T-cell (primary cell): ENCODE measurements around the gene C1orf210. TPM values are rescaled to one million over a fixed set of nuclear protein-coding genes. Genes with fewer than 3 reads are reported as not detected.

Experiments used
- ATAC-seq, 4 experiments: fragments of 200-7000 bp in 3 of 4; fragments of 150-1000 bp in 1 of 4; cut with Tn5 transposase; replicated peaks in 1 of 4; 1 replicate in 3 of 4; 2 replicates in 1 of 4; pipeline ENCODE4 v1.10.0; 2021; ENCODE audit warnings: moderate library complexity in 3 of 4, mild to moderate bottlenecking in 2 of 4, moderate number of reproducible peaks in 1 of 4
- CTCF ChIA-PET, 2 donors: fragments of 300-600 bp; sonication (Branson Sonifier 250); formaldehyde crosslinking; loops; one replicate each; lab custom pipeline; 2022; ENCODE audit warnings: antibody characterized with exemption in 2 of 2; lab: Charles Lee
- POLR2A ChIA-PET, 2 donors: fragments of 300-600 bp; sonication (Branson Sonifier 250); formaldehyde crosslinking; loops; one replicate each; lab custom pipeline; 2022; ENCODE audit warnings: antibody characterized with exemption in 2 of 2; lab: Charles Lee
- DNase-seq, 35 experiments: peaks; one replicate each; pipeline versions ENCODE4 v3.0.0 to v3.0.0-alpha.2; 2013 to 2023
- H3K27ac ChIP-seq: one replicate; pipeline ENCODE4 v1.5.1; 2013; ENCODE audit warnings: low read length
- H3K27me3 ChIP-seq, 2 experiments: replicated peaks in 1 of 2; 1 replicate in 1 of 2; 2 replicates in 1 of 2; pipeline versions ENCODE4 v1.6.1 to v1.7.0; 2013; ENCODE audit warnings: low read length in 1 of 2, mixed read lengths in 1 of 2; ENCODE audit not compliant: control insufficient read depth in 2 of 2, insufficient read depth in 2 of 2; ENCODE audit errors: extremely low read depth in 1 of 2
- H3K36me3 ChIP-seq, 2 donors: 1 replicate in 1 of 2; 2 replicates in 1 of 2; pipeline versions ENCODE4 v1.6.1 to v1.7.0; 2013; ENCODE audit warnings: low read length in 1 of 2; ENCODE audit not compliant: control insufficient read depth in 2 of 2, insufficient read depth in 1 of 2; ENCODE audit errors: extremely low read depth in 1 of 2
- H3K4me1 ChIP-seq, 2 experiments: 1 replicate in 1 of 2; 2 replicates in 1 of 2; pipeline versions ENCODE4 v1.6.1 to v1.7.0; 2013; ENCODE audit warnings: low read length in 2 of 2, mixed read lengths in 1 of 2; ENCODE audit not compliant: insufficient read depth in 2 of 2, control insufficient read depth in 1 of 2; ENCODE audit errors: extremely low read depth in 1 of 2
- H3K4me3 ChIP-seq, 2 donors: 1 replicate in 1 of 2; 2 replicates in 1 of 2; pipeline versions ENCODE4 v1.5.1 to v1.7.0; 2013; ENCODE audit warnings: mild to moderate bottlenecking in 2 of 2, low read length in 1 of 2, moderate library complexity in 1 of 2; ENCODE audit not compliant: control insufficient read depth in 1 of 2; ENCODE audit errors: extremely low read depth in 1 of 2
- H3K9me3 ChIP-seq: 2 replicates; pipeline ENCODE4 v1.7.0; 2013
- H3K27ac Mint-ChIP-seq, 2 donors: one replicate each; pipeline ENCODE4 v1.8.0; 2020 to 2021; ENCODE audit warnings: mild to moderate bottlenecking in 2 of 2, mixed read lengths in 2 of 2
- H3K27me3 Mint-ChIP-seq, 2 donors: one replicate each; pipeline ENCODE4 v1.8.0; 2021 to 2022; ENCODE audit warnings: mixed read lengths in 2 of 2
- H3K36me3 Mint-ChIP-seq: one replicate; pipeline ENCODE4 v1.8.0; 2021; ENCODE audit warnings: mixed read lengths
- H3K4me1 Mint-ChIP-seq, 3 donors: one replicate each; pipeline ENCODE4 v1.8.0; 2020 to 2022; ENCODE audit warnings: mixed read lengths in 3 of 3, mild to moderate bottlenecking in 1 of 3
- H3K4me3 Mint-ChIP-seq, 3 donors: one replicate each; pipeline ENCODE4 v1.8.0; 2020 to 2022; ENCODE audit warnings: mild to moderate bottlenecking in 3 of 3, mixed read lengths in 3 of 3, moderate library complexity in 3 of 3
- H3K9me3 Mint-ChIP-seq, 3 donors: one replicate each; pipeline ENCODE4 v1.8.0; 2020 to 2022; ENCODE audit warnings: mixed read lengths in 3 of 3
- WGBS: methylation state at CpG from one replicate; pipeline ENCODE4 v1.1.5; 2013; ENCODE audit warnings: missing lambda C conversion rate; ENCODE audit not compliant: insufficient coverage; 5-methylcytosine and 5-hydroxymethylcytosine counted together
- total RNA-seq, 35 experiments: library from RNA in 6 of 35; stranded (reverse) in 6 of 35; fragments of 120-200 nt in 1 of 35; gene quantifications; one replicate each; pipeline versions ENCODE4 v1.2.1 to v1.2.4 and lab custom pipeline; 2013 to 2026

C1orf210 gene
- under 1 TPM in 2 of 5 donors, not detected in 3; 0.16 to 0.32 TPM for total RNA-seq
- total RNA-seq (2013): not detected
- 0 to 0.13 (median 0) reads per million in 29 experiments for total RNA-seq (lab: John Stamatoyannopoulos, UW)

GRCh38 chr1:43285269-43285990, at the start of gene C1orf210:
Gene C1orf210, minus strand, starts transcription at chr1:43285581. Its CDS starts 2,311 bp downstream, at chr1:43283270.
- H3K4me1 Mint-ChIP-seq: no peaks in the 10 kb centered on the region
- ATAC-seq (no peak), DNase-seq (no peak)
- no peaks in the 10 kb centered on the region for H3K36me3 Mint-ChIP-seq
- H3K27me3 ChIP-seq: peaks cover 0 to 33% of the 10 kb centered on the region in 2 experiments
- no peaks in the 10 kb centered on the region for H3K4me1 ChIP-seq
- no peak within 1 kb of the TSS for H3K4me3 Mint-ChIP-seq
- H3K9me3 Mint-ChIP-seq: no peaks in the 10 kb centered on the region
- POLR2A ChIA-PET: no interaction called here
- no peaks in the 10 kb centered on the region for H3K9me3 ChIP-seq
- H3K27me3 Mint-ChIP-seq: peaks cover 5 to 11% of the 10 kb centered on the region in 2 donors
- CTCF ChIA-PET: no interaction called here
- H3K36me3 ChIP-seq: no peaks in the 10 kb centered on the region
- no peak within 1 kb of the TSS for H3K27ac ChIP-seq
- 54% methylated on average over 6 of the region's 19 CpGs for WGBS
- H3K4me3 ChIP-seq: no peak within 1 kb of the TSS
- H3K27ac Mint-ChIP-seq: no peak within 1 kb of the TSS

- Histone ChIP-seq H3K4me3 (no peak overlapping the region), H3K27me3 (peaks cover 0 to 10% of the 10 kb centered on the region in 2 experiments), H3K36me3 (no peaks in the 10 kb centered on the region), H3K27ac (no peak overlapping the region), H3K4me1 (peaks cover 0 to 7% of the 10 kb centered on the region in 2 experiments), H3K9me3 (no peaks in the 10 kb centered on the region)
- POLR2A ChIA-PET: no interaction called here
- H3K27me3 Mint-ChIP-seq: no peaks in the 10 kb centered on the region
- H3K36me3 Mint-ChIP-seq: no peaks in the 10 kb centered on the region
- DNase-seq: no peak
- H3K9me3 Mint-ChIP-seq: no peaks in the 10 kb centered on the region
- 73% methylated on average over 7 of the region's 7 CpGs for WGBS
- no peak overlapping the region for H3K27ac Mint-ChIP-seq
- H3K4me3 Mint-ChIP-seq: no peak overlapping the region
- H3K4me1 Mint-ChIP-seq: peaks cover 6 to 10% (median 8%) of the 10 kb centered on the region in 3 donors
- no peak for ATAC-seq
- CTCF ChIA-PET: no interaction called here
These were observed 49.2 kb upstream of the C1orf210 start for GRCh38 chr1:43334453-43335205.

DNA sequence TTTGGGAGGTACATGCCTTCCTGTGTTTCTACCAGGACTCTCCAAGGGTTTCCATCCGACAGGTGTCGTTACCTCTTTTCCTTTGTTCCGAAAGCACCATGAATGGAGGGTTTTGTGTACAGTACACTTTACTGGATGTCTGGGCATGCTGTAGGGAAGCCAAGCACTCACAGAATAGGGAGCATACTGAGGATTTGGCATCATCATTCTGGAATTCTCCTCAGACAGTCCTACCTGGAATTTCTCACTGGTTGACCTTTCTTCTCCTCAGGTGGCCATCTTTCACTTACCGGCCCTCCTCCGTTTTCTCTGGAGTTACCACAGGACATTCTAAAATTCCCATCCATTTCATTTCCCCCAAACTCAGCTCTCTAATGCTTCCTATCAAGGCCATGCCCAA, 46.3 kb upstream of the C1orf210 start:
- no peaks in the 10 kb centered on the region for H3K9me3 ChIP-seq
- WGBS: 100% methylated on average over 4 of the region's 5 CpGs
- Mint-ChIP-seq H3K4me3 (no peak overlapping the region), H3K27me3 (no peaks in the 10 kb centered on the region), H3K4me1 (peaks cover 15 to 21% (median 20%) of the 10 kb centered on the region in 3 donors), H3K9me3 (peaks cover 0 to 11% (median 4%) of the 10 kb centered on the region in 3 donors), H3K36me3 (no peaks in the 10 kb centered on the region), H3K27ac (no peak overlapping the region)
- H3K27me3 ChIP-seq: peaks cover 0 to 2% of the 10 kb centered on the region in 2 experiments
- H3K4me1 ChIP-seq: peaks cover 4 to 7% of the 10 kb centered on the region in 2 experiments
- no peak overlapping the region for H3K27ac ChIP-seq
- POLR2A ChIA-PET: no interaction called here
- H3K36me3 ChIP-seq: no peaks in the 10 kb centered on the region
- DNase-seq: no peak
- H3K4me3 ChIP-seq: no peak overlapping the region
- no peak for ATAC-seq
- CTCF ChIA-PET: no interaction called here

GRCh38 chr1:43329995-43330751, 44.8 kb upstream of the C1orf210 start:
- Histone ChIP-seq H3K36me3 (no peaks in the 10 kb centered on the region), H3K4me1 (peaks cover 4 to 7% of the 10 kb centered on the region in 2 experiments), H3K4me3 (no peak overlapping the region), H3K27ac (no peak overlapping the region), H3K9me3 (peaks cover 2% of the 10 kb centered on the region), H3K27me3 (peaks cover 0 to 2% of the 10 kb centered on the region in 2 experiments)
- ChIA-PET CTCF (no interaction called here), POLR2A (no interaction called here)
- no peak overlapping the region for H3K4me3 Mint-ChIP-seq
- DNase-seq (peak in 1 of 35 experiments; percentile 20), ATAC-seq (no peak)
- H3K27ac Mint-ChIP-seq: no peak overlapping the region
- 35% methylated on average over 3 of the region's 6 CpGs for WGBS
- peaks cover 15 to 22% (median 20%) of the 10 kb centered on the region in 3 donors for H3K4me1 Mint-ChIP-seq
- H3K9me3 Mint-ChIP-seq: peaks cover 0 to 17% (median 6%) of the 10 kb centered on the region in 3 donors
- no peaks in the 10 kb centered on the region for H3K27me3 Mint-ChIP-seq
- H3K36me3 Mint-ChIP-seq: peaks cover 5% of the 10 kb centered on the region

DNA sequence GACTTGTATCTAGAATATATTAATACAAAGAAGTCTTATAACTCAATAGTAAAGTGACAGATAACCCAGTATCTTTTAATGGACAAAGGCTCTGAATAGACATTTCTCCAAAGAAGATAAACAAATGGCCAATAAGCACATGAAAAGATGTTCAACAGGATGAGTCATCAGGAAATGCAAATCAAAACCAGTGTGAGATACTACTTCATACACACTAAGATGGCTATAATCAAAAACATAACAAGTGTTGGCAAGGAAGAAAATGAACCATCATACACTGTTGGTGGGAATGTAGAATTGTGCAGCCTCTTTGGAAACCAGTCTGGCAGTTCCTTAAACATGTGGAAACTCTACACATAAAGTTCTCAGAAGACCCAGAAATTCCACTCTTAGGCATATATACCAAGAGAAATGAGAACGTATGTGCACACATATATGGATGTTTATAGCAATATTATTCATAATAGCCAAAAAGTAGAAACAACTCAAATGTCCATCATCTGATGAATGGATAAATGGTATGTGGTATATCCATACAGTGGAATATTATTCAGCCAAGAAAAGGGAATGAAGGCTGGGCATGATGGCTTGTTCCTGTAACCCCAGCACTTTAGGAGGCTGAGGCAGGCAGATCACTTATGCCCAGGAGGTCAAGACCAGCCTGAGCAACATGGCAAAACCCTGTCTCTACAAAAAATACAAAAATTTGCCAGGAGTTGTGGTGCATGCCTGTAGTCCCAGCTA, 42.3 kb upstream of the C1orf210 start:
- Histone ChIP-seq H3K27ac (no peak overlapping the region), H3K9me3 (peaks cover 2% of the 10 kb centered on the region), H3K4me3 (no peak overlapping the region), H3K4me1 (peaks cover 4 to 7% of the 10 kb centered on the region in 2 experiments), H3K27me3 (no peaks in the 10 kb centered on the region), H3K36me3 (no peaks in the 10 kb centered on the region)
- no peak for ATAC-seq
- peak overlapping the region; percentile 63 to 77 for H3K27ac Mint-ChIP-seq
- DNase-seq: no peak
- ChIA-PET POLR2A (no interaction called here), CTCF (no interaction called here)
- peaks cover 10 to 28% (median 14%) of the 10 kb centered on the region in 3 donors for H3K9me3 Mint-ChIP-seq
- H3K4me3 Mint-ChIP-seq: peak overlapping the region in 1 of 3 donors; percentile 43
- no peaks in the 10 kb centered on the region for H3K27me3 Mint-ChIP-seq
- peaks cover 15 to 34% (median 20%) of the 10 kb centered on the region in 3 donors for H3K4me1 Mint-ChIP-seq
- peaks cover 9% of the 10 kb centered on the region for H3K36me3 Mint-ChIP-seq
- WGBS: no CpG with 5 or more reads among the region's 1 CpG
